K562 (cell line): ENCODE results near the gene CFAP251. TPM values are rescaled to one million over a fixed set of nuclear protein-coding genes. Genes with fewer than 3 reads are reported as not detected.

Source experiments
- CBFA2T3 ChIP-seq: fragments of 450-650 bp; IDR thresholded peaks from 2 replicates; pipeline ENCODE4 v1.6.1; 2017
- CCNT2 ChIP-seq: IDR thresholded peaks from 2 replicates; pipeline ENCODE4 v1.6.1; 2011; ENCODE audit warnings: borderline replicate concordance, low read depth, mild to moderate bottlenecking, moderate library complexity, mixed read lengths, low read length; ENCODE audit not compliant: insufficient read length; ENCODE audit errors: extremely low read depth
- EP400 ChIP-seq: fragments of 450-650 bp; IDR thresholded peaks from 2 replicates; pipeline ENCODE4 v1.6.1; 2017; ENCODE audit warnings: antibody characterized with exemption, mild to moderate bottlenecking, moderate library complexity
- ERF ChIP-seq: fragments of 450-650 bp; formaldehyde crosslinking; IDR thresholded peaks from 2 replicates; pipeline ENCODE4 v1.4.0; 2020; ENCODE audit warnings: mild to moderate bottlenecking, mixed read lengths
- MTF1 ChIP-seq: fragments of 250-450 bp; sonication (Bioruptor Pico); IDR thresholded peaks from 2 replicates; pipeline ENCODE4 v1.9.0; 2021; ENCODE audit warnings: moderate library complexity, mild to moderate bottlenecking, inconsistent platforms, borderline replicate concordance
- NELFE ChIP-seq: IDR thresholded peaks from 2 replicates; pipeline ENCODE4 v1.6.1; 2011; ENCODE audit warnings: mild to moderate bottlenecking; ENCODE audit not compliant: insufficient read depth, insufficient read length
- NEUROD1 ChIP-seq: fragments of 150-350 bp; IDR thresholded peaks from 2 replicates; pipeline ENCODE4 v1.6.1; 2014; ENCODE audit warnings: borderline replicate concordance, low read length, low read depth; ENCODE audit not compliant: partially characterized antibody
- OTX1 ChIP-seq: fragments of 450-650 bp; formaldehyde crosslinking; IDR thresholded peaks from 2 replicates; pipeline ENCODE4 v1.4.0; 2022; ENCODE audit warnings: mild to moderate bottlenecking
- PYGO2 ChIP-seq: fragments of 450-650 bp; IDR thresholded peaks from 2 replicates; pipeline ENCODE4 v1.6.1; 2016; ENCODE audit warnings: mild to moderate bottlenecking, missing genetic modification characterization, moderate library complexity, missing compliant biosample characterization
- SRSF1 ChIP-seq: fragments of 200-400 bp; formaldehyde crosslinking; IDR thresholded peaks from 2 replicates; pipeline ENCODE4 v1.6.1; 2017; ENCODE audit warnings: mild to moderate bottlenecking, low read depth, low read length, moderate library complexity
- XRCC5 ChIP-seq: fragments of 200-400 bp; formaldehyde crosslinking; IDR thresholded peaks from 2 replicates; pipeline ENCODE4 v1.6.1; 2017; ENCODE audit warnings: low read depth, mild to moderate bottlenecking, low read length
- YY1 ChIP-seq, 3 experiments: IDR thresholded peaks; 2 replicates each; pipeline ENCODE4 v1.6.1; 2011; ENCODE audit warnings: low read length in 2 of 3, mild to moderate bottlenecking in 2 of 3, moderate library complexity in 2 of 3, borderline replicate concordance in 1 of 3, control low read depth in 1 of 3, low read depth in 1 of 3; ENCODE audit not compliant: insufficient read depth in 3 of 3, insufficient replicate concordance in 2 of 3, control insufficient read depth in 1 of 3, insufficient read length in 1 of 3; ENCODE audit errors: extremely low read depth in 1 of 3
- ZBTB34 ChIP-seq: fragments of 250-450 bp; sonication (Bioruptor Pico); IDR thresholded peaks from 2 replicates; pipeline ENCODE4 v1.8.0; 2021; ENCODE audit warnings: mild to moderate bottlenecking, moderate library complexity
- ZNF184 ChIP-seq: sonication (generic); formaldehyde crosslinking; IDR thresholded peaks from 2 replicates; pipeline ENCODE4 v1.5.0; 2020; ENCODE audit warnings: missing genetic modification reagents
- ZNF696 ChIP-seq: fragments of 250-450 bp; sonication (Bioruptor Pico); conservative IDR thresholded peaks from 2 replicates; pipeline ENCODE4 v1.4.0; 2020; ENCODE audit warnings: mild to moderate bottlenecking, moderate library complexity
- ZNF76 ChIP-seq: fragments of 250-450 bp; sonication (Bioruptor Pico); IDR thresholded peaks from 2 replicates; pipeline ENCODE4 v1.4.0; 2020; ENCODE audit warnings: mild to moderate bottlenecking, moderate library complexity, borderline replicate concordance
- polyA plus RNA-seq, 8 experiments: library from polyadenylated mRNA; depleted of rRNA in 4 of 8; stranded (reverse) in 5 of 8; unstranded in 3 of 8; fragments of >200 nt; fragmentation: Nextera tagmentation in 2 of 8; fragmentation: Illumina TruSeq in 1 of 8; extraction: Ambion mirVana in 2 of 8; extraction: Trizol in 1 of 8; gene quantifications; 2 replicates each; pipeline versions ENCODE4 v1.2.1 to v1.2.3, GENCODE V29; 2011 to 2014; ENCODE audit warnings: inconsistent platforms in 1 of 8, missing spikeins in 1 of 8
- total RNA-seq, 7 experiments: library from RNA; depleted of rRNA in 6 of 7; stranded (reverse); fragments of >200 nt in 6 of 7; fragmentation: Illumina TruSeq in 2 of 7; extraction: Trizol in 2 of 7; gene quantifications; 2 replicates each; pipeline versions ENCODE4 v1.2.1 to v1.2.3, GENCODE V29; 2011 to 2021; ENCODE audit warnings: low replicate concordance in 1 of 7
- TF ChIP-seq, protein P1 (sequence below): fragments of 450-650 bp; formaldehyde crosslinking; IDR thresholded peaks from 2 replicates; pipeline ENCODE4 v1.4.0; 2022; ENCODE audit warnings: missing genetic modification characterization
- TF ChIP-seq, protein P2 (sequence below): sonication (generic); formaldehyde crosslinking; IDR thresholded peaks from 2 replicates; pipeline ENCODE4 v1.8.1; 2023; ENCODE audit warnings: mild to moderate bottlenecking, missing genetic modification reagents
- TF ChIP-seq, protein P3 (sequence below): sonication (generic); formaldehyde crosslinking; IDR thresholded peaks from 2 replicates; pipeline ENCODE4 v1.8.1; 2023; ENCODE audit warnings: mild to moderate bottlenecking, missing genetic modification reagents

The CFAP251 gene
- total and polyA plus RNA-seq, 9 of the 15 experiments (the other 6 are each of a cell fraction or from before 2014, with no cell fraction given): 16.6 to 31.0 (median 19.1) TPM

GRCh38 chr12:121888478-121889273 is 29.7 kb upstream of the CFAP251 start, which contains the start of gene PSMD9 (continued):
- TF ChIP-seq, protein P1, sequence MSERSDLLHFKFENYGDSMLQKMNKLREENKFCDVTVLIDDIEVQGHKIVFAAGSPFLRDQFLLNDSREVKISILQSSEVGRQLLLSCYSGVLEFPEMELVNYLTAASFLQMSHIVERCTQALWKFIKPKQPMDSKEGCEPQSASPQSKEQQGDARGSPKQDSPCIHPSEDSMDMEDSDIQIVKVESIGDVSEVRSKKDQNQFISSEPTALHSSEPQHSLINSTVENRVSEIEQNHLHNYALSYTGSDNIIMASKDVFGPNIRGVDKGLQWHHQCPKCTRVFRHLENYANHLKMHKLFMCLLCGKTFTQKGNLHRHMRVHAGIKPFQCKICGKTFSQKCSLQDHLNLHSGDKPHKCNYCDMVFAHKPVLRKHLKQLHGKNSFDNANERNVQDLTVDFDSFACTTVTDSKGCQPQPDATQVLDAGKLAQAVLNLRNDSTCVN (CRISPR knock-in tag): no peak
- TF ChIP-seq YY1 (IDR thresholded peaks at IDR 0.05; ENCODE audit: borderline replicate concordance in 1 of 3, control insufficient read depth in 1 of 3, extremely low read depth in 1 of 3, insufficient read depth in 3 of 3, insufficient read length in 1 of 3, insufficient replicate concordance in 2 of 3, low read depth in 1 of 3, low read length in 2 of 3) (peak in 2 of 3 experiments; percentile 62 to 70), XRCC5 (peak; percentile 24), NEUROD1 (peak; percentile 88), CCNT2 (peak; percentile 93), ERF (CRISPR knock-in tag) (no peak), ZNF696 (CRISPR knock-in tag) (no peak), MTF1 (CRISPR knock-in tag) (no peak), ZNF76 (CRISPR knock-in tag) (peak; percentile 14; the same call in 1 of the 2 replicates), ZBTB34 (CRISPR knock-in tag) (no peak), ZNF184 (no peak), PYGO2 (no peak), EP400 (peak; percentile 98), NELFE (no peak), OTX1 (CRISPR knock-in tag) (0 out of 2 replicates have a peak, but pooled peaks have one; percentile 3), SRSF1 (no peak), CBFA2T3 (no peak)
- TF ChIP-seq, protein P2, sequence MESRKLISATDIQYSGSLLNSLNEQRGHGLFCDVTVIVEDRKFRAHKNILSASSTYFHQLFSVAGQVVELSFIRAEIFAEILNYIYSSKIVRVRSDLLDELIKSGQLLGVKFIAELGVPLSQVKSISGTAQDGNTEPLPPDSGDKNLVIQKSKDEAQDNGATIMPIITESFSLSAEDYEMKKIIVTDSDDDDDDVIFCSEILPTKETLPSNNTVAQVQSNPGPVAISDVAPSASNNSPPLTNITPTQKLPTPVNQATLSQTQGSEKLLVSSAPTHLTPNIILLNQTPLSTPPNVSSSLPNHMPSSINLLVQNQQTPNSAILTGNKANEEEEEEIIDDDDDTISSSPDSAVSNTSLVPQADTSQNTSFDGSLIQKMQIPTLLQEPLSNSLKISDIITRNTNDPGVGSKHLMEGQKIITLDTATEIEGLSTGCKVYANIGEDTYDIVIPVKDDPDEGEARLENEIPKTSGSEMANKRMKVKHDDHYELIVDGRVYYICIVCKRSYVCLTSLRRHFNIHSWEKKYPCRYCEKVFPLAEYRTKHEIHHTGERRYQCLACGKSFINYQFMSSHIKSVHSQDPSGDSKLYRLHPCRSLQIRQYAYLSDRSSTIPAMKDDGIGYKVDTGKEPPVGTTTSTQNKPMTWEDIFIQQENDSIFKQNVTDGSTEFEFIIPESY (CRISPR knock-in tag): peak; percentile 91
- TF ChIP-seq, protein P3, sequence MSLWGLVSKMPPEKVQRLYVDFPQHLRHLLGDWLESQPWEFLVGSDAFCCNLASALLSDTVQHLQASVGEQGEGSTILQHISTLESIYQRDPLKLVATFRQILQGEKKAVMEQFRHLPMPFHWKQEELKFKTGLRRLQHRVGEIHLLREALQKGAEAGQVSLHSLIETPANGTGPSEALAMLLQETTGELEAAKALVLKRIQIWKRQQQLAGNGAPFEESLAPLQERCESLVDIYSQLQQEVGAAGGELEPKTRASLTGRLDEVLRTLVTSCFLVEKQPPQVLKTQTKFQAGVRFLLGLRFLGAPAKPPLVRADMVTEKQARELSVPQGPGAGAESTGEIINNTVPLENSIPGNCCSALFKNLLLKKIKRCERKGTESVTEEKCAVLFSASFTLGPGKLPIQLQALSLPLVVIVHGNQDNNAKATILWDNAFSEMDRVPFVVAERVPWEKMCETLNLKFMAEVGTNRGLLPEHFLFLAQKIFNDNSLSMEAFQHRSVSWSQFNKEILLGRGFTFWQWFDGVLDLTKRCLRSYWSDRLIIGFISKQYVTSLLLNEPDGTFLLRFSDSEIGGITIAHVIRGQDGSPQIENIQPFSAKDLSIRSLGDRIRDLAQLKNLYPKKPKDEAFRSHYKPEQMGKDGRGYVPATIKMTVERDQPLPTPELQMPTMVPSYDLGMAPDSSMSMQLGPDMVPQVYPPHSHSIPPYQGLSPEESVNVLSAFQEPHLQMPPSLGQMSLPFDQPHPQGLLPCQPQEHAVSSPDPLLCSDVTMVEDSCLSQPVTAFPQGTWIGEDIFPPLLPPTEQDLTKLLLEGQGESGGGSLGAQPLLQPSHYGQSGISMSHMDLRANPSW (CRISPR knock-in tag): peak; percentile 54; the same call in 1 of the 2 replicates
